H9 (cell line): ENCODE results near the gene IQCE. TPM values are rescaled to one million over a fixed set of nuclear protein-coding genes. Genes with fewer than 3 reads are reported as not detected.

Source experiments
- DNase-seq: peaks from one replicate; pipeline ENCODE4 v3.0.0-alpha.2; 2017
- H2AFZ ChIP-seq: one replicate; pipeline ENCODE4 v1.6.1; 2013; ENCODE audit warnings: mild to moderate bottlenecking, low read length, control low read depth, moderate library complexity
- H2AK5ac ChIP-seq: 2 replicates; pipeline ENCODE4 v1.6.1; 2013; ENCODE audit warnings: low read length, control low read depth, mixed read lengths; ENCODE audit not compliant: insufficient read length
- H2BK120ac ChIP-seq: one replicate; pipeline ENCODE4 v1.6.1; 2013; ENCODE audit warnings: low read depth, mild to moderate bottlenecking, low read length, control low read depth, inconsistent platforms; ENCODE audit not compliant: poor library complexity, severe bottlenecking
- H2BK12ac ChIP-seq: 2 replicates; pipeline ENCODE4 v1.6.1; 2013; ENCODE audit warnings: low read length, control low read depth, mixed read lengths, low read depth; ENCODE audit not compliant: insufficient read length
- H2BK15ac ChIP-seq: 2 replicates; pipeline ENCODE4 v1.6.1; 2013; ENCODE audit warnings: low read depth, low read length, control low read depth
- H2BK20ac ChIP-seq: one replicate; pipeline ENCODE4 v1.6.1; 2013; ENCODE audit warnings: low read depth, mild to moderate bottlenecking, low read length, control low read depth, inconsistent platforms; ENCODE audit not compliant: poor library complexity, severe bottlenecking
- H2BK5ac ChIP-seq: 2 replicates; pipeline ENCODE4 v1.6.1; 2013; ENCODE audit warnings: low read length, control low read depth, mixed read lengths; ENCODE audit not compliant: insufficient read length
- H3K14ac ChIP-seq: 2 replicates; pipeline ENCODE4 v1.6.1; 2013; ENCODE audit warnings: low read length, control low read depth; ENCODE audit not compliant: insufficient read depth
- H3K18ac ChIP-seq: 2 replicates; pipeline ENCODE4 v1.6.1; 2013; ENCODE audit warnings: low read depth, mild to moderate bottlenecking, mixed read lengths, low read length, control low read depth; ENCODE audit not compliant: insufficient read length
- H3K23ac ChIP-seq: 2 replicates; pipeline ENCODE4 v1.6.1; 2013; ENCODE audit warnings: low read length, control low read depth, mixed read lengths, low read depth; ENCODE audit not compliant: insufficient read length
- H3K23me2 ChIP-seq: 2 replicates; pipeline ENCODE4 v1.6.1; 2013; ENCODE audit warnings: low read depth, mild to moderate bottlenecking, mixed read lengths, low read length, control low read depth; ENCODE audit not compliant: insufficient read length, poor library complexity, severe bottlenecking
- H3K27ac ChIP-seq: 2 replicates; pipeline ENCODE4 v1.5.1; 2013; ENCODE audit warnings: low read length, control low read depth, mixed read lengths, low read depth; ENCODE audit not compliant: insufficient read length
- H3K27me3 ChIP-seq: 2 replicates; pipeline ENCODE4 v1.6.1; 2013; ENCODE audit warnings: low read length, control low read depth, inconsistent platforms; ENCODE audit not compliant: insufficient read depth
- H3K4ac ChIP-seq: 2 replicates; pipeline ENCODE4 v1.6.1; 2013; ENCODE audit warnings: low read depth, mild to moderate bottlenecking, control low read depth, inconsistent platforms, low read length, moderate library complexity
- H3K4me1 ChIP-seq: 2 replicates; pipeline ENCODE4 v1.6.1; 2013; ENCODE audit warnings: low read length, control low read depth, inconsistent platforms; ENCODE audit not compliant: insufficient read depth
- H3K4me2 ChIP-seq: 2 replicates; pipeline ENCODE4 v1.6.1; 2013; ENCODE audit warnings: low read length, control low read depth, mixed read lengths; ENCODE audit not compliant: insufficient read length, insufficient read depth
- H3K56ac ChIP-seq: 2 replicates; pipeline ENCODE4 v1.6.1; 2013; ENCODE audit warnings: low read depth, mild to moderate bottlenecking, mixed read lengths, low read length, control low read depth; ENCODE audit not compliant: insufficient read length
- H3K79me1 ChIP-seq: 2 replicates; pipeline ENCODE4 v1.6.1; 2013; ENCODE audit warnings: low read depth, mild to moderate bottlenecking, moderate library complexity, low read length, control low read depth, inconsistent platforms; ENCODE audit not compliant: insufficient read depth, poor library complexity, severe bottlenecking
- H3K79me2 ChIP-seq: 2 replicates; pipeline ENCODE4 v1.6.1; 2013; ENCODE audit warnings: low read length, control low read depth, inconsistent platforms; ENCODE audit not compliant: insufficient read depth
- H3K9ac ChIP-seq: 2 replicates; pipeline ENCODE4 v1.6.1; 2013; ENCODE audit warnings: low read length, control low read depth, mixed read lengths; ENCODE audit not compliant: insufficient read length; ENCODE audit errors: extremely low read depth
- H3K9me3 ChIP-seq: one replicate; pipeline ENCODE4 v1.6.1; 2013; ENCODE audit warnings: low read depth, low read length, inconsistent platforms; ENCODE audit not compliant: control insufficient read depth
- H3T11ph ChIP-seq: one replicate; pipeline ENCODE4 v1.6.1; 2013; ENCODE audit warnings: mild to moderate bottlenecking, low read length, control low read depth, inconsistent platforms
- H4K20me1 ChIP-seq: one replicate; pipeline ENCODE4 v1.6.1; 2013; ENCODE audit not compliant: control insufficient read depth, insufficient read length, insufficient read depth
- H4K5ac ChIP-seq: 2 replicates; pipeline ENCODE4 v1.6.1; 2013; ENCODE audit warnings: low read depth, mild to moderate bottlenecking, mixed read lengths, low read length, control low read depth; ENCODE audit not compliant: insufficient read length
- H4K8ac ChIP-seq: replicated peaks from 2 replicates; pipeline ENCODE4 v1.6.1; 2013; ENCODE audit warnings: low read length, control low read depth, mixed read lengths, low read depth; ENCODE audit not compliant: insufficient read length
- H4K91ac ChIP-seq: 2 replicates; pipeline ENCODE4 v1.6.1; 2013; ENCODE audit warnings: low read depth, mild to moderate bottlenecking, moderate library complexity, mixed read lengths, low read length, control low read depth; ENCODE audit not compliant: insufficient read length
- H3K27ac Mint-ChIP-seq, 3 experiments: 2 replicates in 2 of 3; 3 replicates in 1 of 3; pipeline ENCODE4 v1.8.0; 2020 to 2021; ENCODE audit warnings: mixed read lengths in 3 of 3, mild to moderate bottlenecking in 1 of 3, moderate library complexity in 1 of 3
- H3K27me3 Mint-ChIP-seq: 2 replicates; pipeline ENCODE4 v1.8.0; 2021; ENCODE audit warnings: low read depth, mild to moderate bottlenecking, moderate library complexity, mixed read lengths
- H3K36me3 Mint-ChIP-seq, 3 experiments: 2 replicates in 2 of 3; 3 replicates in 1 of 3; pipeline ENCODE4 v1.8.0; 2020 to 2021; ENCODE audit warnings: low read depth in 3 of 3, mixed read lengths in 3 of 3; ENCODE audit not compliant: insufficient read depth in 1 of 3
- H3K4me1 Mint-ChIP-seq, 2 experiments: 2 replicates each; pipeline ENCODE4 v1.8.0; 2020; ENCODE audit warnings: mixed read lengths in 2 of 2
- H3K4me3 Mint-ChIP-seq, 2 experiments: 2 replicates in 1 of 2; 3 replicates in 1 of 2; pipeline ENCODE4 v1.8.0; 2020 to 2021; ENCODE audit warnings: mild to moderate bottlenecking in 2 of 2, mixed read lengths in 2 of 2, moderate library complexity in 1 of 2
- H3K9me3 Mint-ChIP-seq, 2 experiments: 2 replicates in 1 of 2; 3 replicates in 1 of 2; pipeline ENCODE4 v1.8.0; 2020; ENCODE audit warnings: mild to moderate bottlenecking in 2 of 2, mixed read lengths in 2 of 2, moderate library complexity in 1 of 2
- CTCF ChIP-seq: fragments of 200-600 bp; sonication (generic); conservative IDR thresholded peaks from 3 replicates; pipeline ENCODE4 v1.8.0; 2021; ENCODE audit warnings: antibody characterized with exemption, mild to moderate bottlenecking
- WGBS: extraction: QIAGEN DNeasy Blood & Tissue Kit; methylation state at CpG from one replicate; pipeline ENCODE4 v1.1.7; 2013; ENCODE audit warnings: missing lambda C conversion rate, low lambda C conversion rate, mixed read lengths; ENCODE audit not compliant: insufficient read length; ENCODE audit errors: extremely low coverage; 5-methylcytosine and 5-hydroxymethylcytosine counted together
- total RNA-seq: library from RNA; stranded (reverse); gene quantifications from 2 replicates; pipeline ENCODE4 v1.2.1, GENCODE V29; 2021

Gene IQCE
- total RNA-seq, 1 experiment from 2014 or later: 7.0 TPM

GRCh38 chr7:2659556-2660358 is 101.0 kb downstream of the IQCE start:
- H3K27me3 ChIP-seq: no peaks in the 10 kb centered on the region
- no CpG with 5 or more reads among the region's 36 CpGs for WGBS
- no peak overlapping the region for H4K91ac ChIP-seq
- no peak overlapping the region for H4K8ac ChIP-seq
- no peak for TF ChIP-seq CTCF
- H2BK20ac ChIP-seq: no peak overlapping the region
- no peak overlapping the region for H3K23ac ChIP-seq
- Mint-ChIP-seq H3K27ac (peak overlapping the region in 1 of 3 experiments; percentile 59; a peak in 2 of 7 replicates), H3K27me3 (no peaks in the 10 kb centered on the region; the same call in 1 of the 2 replicates), H3K36me3 (peaks cover 8 to 31% (median 22%) of the 10 kb centered on the region in 3 experiments), H3K9me3 (no peaks in the 10 kb centered on the region; a peak in 1 of 5 replicates), H3K4me3 (no peak overlapping the region; a peak in 1 of 5 replicates), H3K4me1 (peaks cover 5 to 11% of the 10 kb centered on the region in 2 experiments; a peak in 2 of 4 replicates)
- no peak overlapping the region for H2BK15ac ChIP-seq
- H2AK5ac ChIP-seq: no peak overlapping the region
- H3K9me3 ChIP-seq: no peaks in the 10 kb centered on the region
- no peak overlapping the region for H3K56ac ChIP-seq
- H3K79me2 ChIP-seq: no peaks in the 10 kb centered on the region
- H2BK12ac ChIP-seq: no peak overlapping the region
- no peak overlapping the region for H3K9ac ChIP-seq
- no peak overlapping the region for H3K27ac ChIP-seq
- no peak overlapping the region for H3K4me2 ChIP-seq
- H2BK5ac ChIP-seq: no peak overlapping the region
- no peaks in the 10 kb centered on the region for H4K20me1 ChIP-seq
- no peaks in the 10 kb centered on the region for H3K23me2 ChIP-seq
- H4K5ac ChIP-seq: no peak overlapping the region
- no peaks in the 10 kb centered on the region for H3K79me1 ChIP-seq
- H3T11ph ChIP-seq: no peak overlapping the region
- no peak overlapping the region for H3K18ac ChIP-seq
- no peak for DNase-seq
- no peak overlapping the region for H3K4ac ChIP-seq
- H3K14ac ChIP-seq: no peak overlapping the region
- H2BK120ac ChIP-seq: no peak overlapping the region
- H2AFZ ChIP-seq: no peak overlapping the region
- no peaks in the 10 kb centered on the region; the same call in 1 of the 2 replicates for H3K4me1 ChIP-seq
